Measurements from ENCODE around the gene CREB5. TPM values are rescaled to one million over a fixed set of nuclear protein-coding genes. Genes with fewer than 3 reads are reported as not detected.

CREB5 gene
- total RNA-seq, 1 experiment from 2014 or later, result 0.49 TPM

DNA sequence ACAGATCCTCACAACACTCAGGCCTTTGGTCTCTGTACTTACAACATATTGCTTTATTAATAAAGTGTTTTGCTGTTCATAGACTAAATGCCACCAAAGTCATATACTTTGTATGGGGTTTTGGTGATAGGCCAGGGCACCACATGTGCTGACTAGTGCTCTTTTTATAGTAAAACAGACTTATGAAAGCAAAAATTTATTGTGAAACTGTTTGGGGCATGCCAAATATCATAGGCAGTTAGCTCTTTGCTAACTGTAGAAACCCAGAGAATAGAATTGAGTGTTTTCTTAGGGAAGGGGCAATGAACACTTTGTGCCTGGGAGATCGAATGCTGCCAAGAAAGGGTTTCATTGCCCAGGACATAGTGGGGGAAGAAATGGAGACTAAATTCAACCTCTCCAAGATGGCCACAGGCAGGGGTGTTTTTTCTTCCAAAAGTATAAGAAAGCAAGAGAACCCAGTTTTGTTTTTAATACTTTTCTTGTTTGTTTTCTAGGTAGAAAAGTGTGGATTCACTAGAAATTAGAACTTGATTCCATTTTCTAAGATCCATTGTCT is 403.1 kb downstream of the CREB5 start:
- TF ChIP-seq, protein P1, sequence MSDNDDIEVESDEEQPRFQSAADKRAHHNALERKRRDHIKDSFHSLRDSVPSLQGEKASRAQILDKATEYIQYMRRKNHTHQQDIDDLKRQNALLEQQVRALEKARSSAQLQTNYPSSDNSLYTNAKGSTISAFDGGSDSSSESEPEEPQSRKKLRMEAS (IDR thresholded peaks at IDR 0.05), result no peak
- no peak for TF ChIP-seq FOSL1 (IDR thresholded peaks at IDR 0.05; ENCODE audit: low read depth)
- TF ChIP-seq, protein P2, sequence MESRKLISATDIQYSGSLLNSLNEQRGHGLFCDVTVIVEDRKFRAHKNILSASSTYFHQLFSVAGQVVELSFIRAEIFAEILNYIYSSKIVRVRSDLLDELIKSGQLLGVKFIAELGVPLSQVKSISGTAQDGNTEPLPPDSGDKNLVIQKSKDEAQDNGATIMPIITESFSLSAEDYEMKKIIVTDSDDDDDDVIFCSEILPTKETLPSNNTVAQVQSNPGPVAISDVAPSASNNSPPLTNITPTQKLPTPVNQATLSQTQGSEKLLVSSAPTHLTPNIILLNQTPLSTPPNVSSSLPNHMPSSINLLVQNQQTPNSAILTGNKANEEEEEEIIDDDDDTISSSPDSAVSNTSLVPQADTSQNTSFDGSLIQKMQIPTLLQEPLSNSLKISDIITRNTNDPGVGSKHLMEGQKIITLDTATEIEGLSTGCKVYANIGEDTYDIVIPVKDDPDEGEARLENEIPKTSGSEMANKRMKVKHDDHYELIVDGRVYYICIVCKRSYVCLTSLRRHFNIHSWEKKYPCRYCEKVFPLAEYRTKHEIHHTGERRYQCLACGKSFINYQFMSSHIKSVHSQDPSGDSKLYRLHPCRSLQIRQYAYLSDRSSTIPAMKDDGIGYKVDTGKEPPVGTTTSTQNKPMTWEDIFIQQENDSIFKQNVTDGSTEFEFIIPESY (IDR thresholded peaks at IDR 0.05; ENCODE audit: extremely low read depth, insufficient replicate concordance, low read length), result no peak
- ChIA-PET RAD21 (ENCODE audit: low non-redundant PET in 1 of 2, low total read pairs in 2 of 2, uncharacterized antibody in 2 of 2, unreplicated experiment in 2 of 2) (no interaction called here), CTCF (no interaction called here), POLR2A (no interaction called here)
- ATAC-seq (no peak), DNase-seq (ENCODE audit: low read depth, low spot score) (no peak)
- no peak overlapping the region for H3K27ac ChIP-seq (ENCODE audit: low read depth, low read length)
- no peaks in the 10 kb centered on the region for H3K4me1 ChIP-seq (ENCODE audit: control insufficient read depth in 1 of 2, insufficient read depth in 2 of 2, low read length in 2 of 2)
- H3K79me2 ChIP-seq (ENCODE audit: insufficient read depth, low read length), result no peaks in the 10 kb centered on the region
- no peaks in the 10 kb centered on the region for H3K9me3 ChIP-seq (ENCODE audit: control insufficient read depth in 1 of 2, insufficient read depth in 1 of 2, low read depth in 1 of 2, low read length in 2 of 2)
- H2AFZ ChIP-seq (ENCODE audit: low read depth, low read length, poor library complexity, severe bottlenecking), result no peak overlapping the region
- BruUV-seq (replicated peaks), result no TSS peak
- H3K9me2 ChIP-seq (ENCODE audit: insufficient read depth), result no peaks in the 10 kb centered on the region
- H3K36me3 ChIP-seq (ENCODE audit: control insufficient read depth in 1 of 2, insufficient read depth in 2 of 2, low read length in 2 of 2), result no peaks in the 10 kb centered on the region
- no peaks in the 10 kb centered on the region for H4K20me1 ChIP-seq (ENCODE audit: insufficient read depth)
- no peak overlapping the region for H3K4me2 ChIP-seq (ENCODE audit: low read length)
- H3K4me3 ChIP-seq (replicated peaks in 1 of 2; ENCODE audit: low read depth in 1 of 2, low read length in 2 of 2), result no peak overlapping the region
- H3K9ac ChIP-seq (ENCODE audit: low read length), result no peak overlapping the region
- intact Hi-C loops (cut with micrococcal nuclease), result no loop called here
- H3K27me3 ChIP-seq (ENCODE audit: insufficient read depth, low read length), result no peaks in the 10 kb centered on the region

GRCh38 chr7:28815928-28816373 is 403.6 kb downstream of the CREB5 start:
- ChIA-PET CTCF (no interaction called here), RAD21 (ENCODE audit: low non-redundant PET in 1 of 2, low total read pairs in 2 of 2, uncharacterized antibody in 2 of 2, unreplicated experiment in 2 of 2) (no interaction called here), POLR2A (no interaction called here)
- H4K20me1 ChIP-seq (ENCODE audit: insufficient read depth), result no peaks in the 10 kb centered on the region
- no peak overlapping the region for H3K4me2 ChIP-seq (ENCODE audit: low read length)
- H3K36me3 ChIP-seq (ENCODE audit: control insufficient read depth in 1 of 2, insufficient read depth in 2 of 2, low read length in 2 of 2), result no peaks in the 10 kb centered on the region
- no peak overlapping the region for H3K27ac ChIP-seq (ENCODE audit: low read depth, low read length)
- H3K9me2 ChIP-seq (ENCODE audit: insufficient read depth), result no peaks in the 10 kb centered on the region
- intact Hi-C loops (cut with micrococcal nuclease), result no loop called here
- H2AFZ ChIP-seq (ENCODE audit: low read depth, low read length, poor library complexity, severe bottlenecking), result no peak overlapping the region
- H3K4me3 ChIP-seq (replicated peaks in 1 of 2; ENCODE audit: low read depth in 1 of 2, low read length in 2 of 2), result no peak overlapping the region
- no TSS peak for BruUV-seq (replicated peaks)
- H3K27me3 ChIP-seq (ENCODE audit: insufficient read depth, low read length), result no peaks in the 10 kb centered on the region
- no peaks in the 10 kb centered on the region for H3K4me1 ChIP-seq (ENCODE audit: control insufficient read depth in 1 of 2, insufficient read depth in 2 of 2, low read length in 2 of 2)
- ATAC-seq (no peak), DNase-seq (ENCODE audit: low read depth, low spot score) (no peak)
- H3K9ac ChIP-seq (ENCODE audit: low read length), result no peak overlapping the region
- no peaks in the 10 kb centered on the region for H3K9me3 ChIP-seq (ENCODE audit: control insufficient read depth in 1 of 2, insufficient read depth in 1 of 2, low read depth in 1 of 2, low read length in 2 of 2)
- H3K79me2 ChIP-seq (ENCODE audit: insufficient read depth, low read length), result no peaks in the 10 kb centered on the region
- TF ChIP-seq EZH2phosphoT487 (IDR thresholded peaks at IDR 0.05; ENCODE audit: borderline replicate concordance) (no peak), ELF1 (IDR thresholded peaks at IDR 0.05; ENCODE audit: borderline replicate concordance, low read depth) (no peak), CBX3 (IDR thresholded peaks at IDR 0.05; ENCODE audit: low read depth) (no peak), TCF7L2 (IDR thresholded peaks at IDR 0.05; ENCODE audit: borderline replicate concordance, extremely low read depth, insufficient read depth, insufficient read length) (no peak), ZFX (IDR thresholded peaks at IDR 0.05) (no peak), SRF (IDR thresholded peaks at IDR 0.05; ENCODE audit: low read depth) (no peak)
- TF ChIP-seq, protein P3, sequence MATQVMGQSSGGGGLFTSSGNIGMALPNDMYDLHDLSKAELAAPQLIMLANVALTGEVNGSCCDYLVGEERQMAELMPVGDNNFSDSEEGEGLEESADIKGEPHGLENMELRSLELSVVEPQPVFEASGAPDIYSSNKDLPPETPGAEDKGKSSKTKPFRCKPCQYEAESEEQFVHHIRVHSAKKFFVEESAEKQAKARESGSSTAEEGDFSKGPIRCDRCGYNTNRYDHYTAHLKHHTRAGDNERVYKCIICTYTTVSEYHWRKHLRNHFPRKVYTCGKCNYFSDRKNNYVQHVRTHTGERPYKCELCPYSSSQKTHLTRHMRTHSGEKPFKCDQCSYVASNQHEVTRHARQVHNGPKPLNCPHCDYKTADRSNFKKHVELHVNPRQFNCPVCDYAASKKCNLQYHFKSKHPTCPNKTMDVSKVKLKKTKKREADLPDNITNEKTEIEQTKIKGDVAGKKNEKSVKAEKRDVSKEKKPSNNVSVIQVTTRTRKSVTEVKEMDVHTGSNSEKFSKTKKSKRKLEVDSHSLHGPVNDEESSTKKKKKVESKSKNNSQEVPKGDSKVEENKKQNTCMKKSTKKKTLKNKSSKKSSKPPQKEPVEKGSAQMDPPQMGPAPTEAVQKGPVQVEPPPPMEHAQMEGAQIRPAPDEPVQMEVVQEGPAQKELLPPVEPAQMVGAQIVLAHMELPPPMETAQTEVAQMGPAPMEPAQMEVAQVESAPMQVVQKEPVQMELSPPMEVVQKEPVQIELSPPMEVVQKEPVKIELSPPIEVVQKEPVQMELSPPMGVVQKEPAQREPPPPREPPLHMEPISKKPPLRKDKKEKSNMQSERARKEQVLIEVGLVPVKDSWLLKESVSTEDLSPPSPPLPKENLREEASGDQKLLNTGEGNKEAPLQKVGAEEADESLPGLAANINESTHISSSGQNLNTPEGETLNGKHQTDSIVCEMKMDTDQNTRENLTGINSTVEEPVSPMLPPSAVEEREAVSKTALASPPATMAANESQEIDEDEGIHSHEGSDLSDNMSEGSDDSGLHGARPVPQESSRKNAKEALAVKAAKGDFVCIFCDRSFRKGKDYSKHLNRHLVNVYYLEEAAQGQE (IDR thresholded peaks at IDR 0.05; ENCODE audit: low read depth), result no peak
- TF ChIP-seq, protein P4, sequence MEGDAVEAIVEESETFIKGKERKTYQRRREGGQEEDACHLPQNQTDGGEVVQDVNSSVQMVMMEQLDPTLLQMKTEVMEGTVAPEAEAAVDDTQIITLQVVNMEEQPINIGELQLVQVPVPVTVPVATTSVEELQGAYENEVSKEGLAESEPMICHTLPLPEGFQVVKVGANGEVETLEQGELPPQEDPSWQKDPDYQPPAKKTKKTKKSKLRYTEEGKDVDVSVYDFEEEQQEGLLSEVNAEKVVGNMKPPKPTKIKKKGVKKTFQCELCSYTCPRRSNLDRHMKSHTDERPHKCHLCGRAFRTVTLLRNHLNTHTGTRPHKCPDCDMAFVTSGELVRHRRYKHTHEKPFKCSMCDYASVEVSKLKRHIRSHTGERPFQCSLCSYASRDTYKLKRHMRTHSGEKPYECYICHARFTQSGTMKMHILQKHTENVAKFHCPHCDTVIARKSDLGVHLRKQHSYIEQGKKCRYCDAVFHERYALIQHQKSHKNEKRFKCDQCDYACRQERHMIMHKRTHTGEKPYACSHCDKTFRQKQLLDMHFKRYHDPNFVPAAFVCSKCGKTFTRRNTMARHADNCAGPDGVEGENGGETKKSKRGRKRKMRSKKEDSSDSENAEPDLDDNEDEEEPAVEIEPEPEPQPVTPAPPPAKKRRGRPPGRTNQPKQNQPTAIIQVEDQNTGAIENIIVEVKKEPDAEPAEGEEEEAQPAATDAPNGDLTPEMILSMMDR (IDR thresholded peaks at IDR 0.05 in 2 of 3, conservative IDR thresholded peaks at IDR 0.05 in 1 of 3; ENCODE audit: borderline replicate concordance in 1 of 3, insufficient read depth in 1 of 3, low read depth in 2 of 3, low read length in 2 of 3), result no peak
- TF ChIP-seq, protein P1 (IDR thresholded peaks at IDR 0.05), result no peak
